ENCODE measurements around the gene STAB1. TPM values are rescaled to one million over a fixed set of nuclear protein-coding genes. Genes with fewer than 3 reads are reported as not detected.
A peak's percentile ranks its signal among the peaks of the same experiment; 100 is the strongest.

STAB1 gene
- total and polyA plus RNA-seq, 2 of the 13 experiments (the other 11 are each of a cell fraction or from before 2014, with no cell fraction given), result 0.09 to 0.34 TPM

- TF ChIP-seq, protein P1, sequence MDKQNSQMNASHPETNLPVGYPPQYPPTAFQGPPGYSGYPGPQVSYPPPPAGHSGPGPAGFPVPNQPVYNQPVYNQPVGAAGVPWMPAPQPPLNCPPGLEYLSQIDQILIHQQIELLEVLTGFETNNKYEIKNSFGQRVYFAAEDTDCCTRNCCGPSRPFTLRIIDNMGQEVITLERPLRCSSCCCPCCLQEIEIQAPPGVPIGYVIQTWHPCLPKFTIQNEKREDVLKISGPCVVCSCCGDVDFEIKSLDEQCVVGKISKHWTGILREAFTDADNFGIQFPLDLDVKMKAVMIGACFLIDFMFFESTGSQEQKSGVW (CRISPR knock-in tag; IDR thresholded peaks at IDR 0.05; ENCODE audit: borderline replicate concordance), result no peak
- TF ChIP-seq TFDP2 (CRISPR knock-in tag; IDR thresholded peaks at IDR 0.05) (peak; percentile 45; the same call in 1 of the 2 replicates), ZNF136 (CRISPR knock-in tag; IDR thresholded peaks at IDR 0.05; ENCODE audit: low read depth) (0 out of 2 replicates have a peak, but pooled peaks have one; percentile 77), ZNF260 (CRISPR knock-in tag; IDR thresholded peaks at IDR 0.05; ENCODE audit: borderline replicate concordance, low read depth) (no peak), CENPBD1 (CRISPR knock-in tag; IDR thresholded peaks at IDR 0.05; ENCODE audit: borderline replicate concordance, low read depth) (no peak), ZNF850 (CRISPR knock-in tag; conservative IDR thresholded peaks at IDR 0.05) (no peak), FLYWCH1 (CRISPR knock-in tag; IDR thresholded peaks at IDR 0.05) (no peak), HMGA1 (CRISPR knock-in tag; conservative IDR thresholded peaks at IDR 0.05) (no peak), SOX13 (IDR thresholded peaks at IDR 0.05) (no peak), SOX13 (CRISPR knock-in tag; conservative IDR thresholded peaks at IDR 0.05 in 1 of 2, IDR thresholded peaks at IDR 0.05 in 1 of 2) (no peak), ZFP36L2 (CRISPR knock-in tag; IDR thresholded peaks at IDR 0.05) (no peak), ZBTB14 (CRISPR knock-in tag; IDR thresholded peaks at IDR 0.05) (peak; percentile 78), ATF7-NPFF (CRISPR knock-in tag; IDR thresholded peaks at IDR 0.05; ENCODE audit: low read depth) (no peak; the same call in 1 of the 2 replicates), SP4 (CRISPR knock-in tag; IDR thresholded peaks at IDR 0.05) (no peak), SALL2 (CRISPR knock-in tag; IDR thresholded peaks at IDR 0.05) (peak; percentile 61; the same call in 1 of the 2 replicates), ZNF20 (CRISPR knock-in tag; IDR thresholded peaks at IDR 0.05) (no peak), GATAD1 (CRISPR knock-in tag; IDR thresholded peaks at IDR 0.05) (no peak), ISL2 (CRISPR knock-in tag; IDR thresholded peaks at IDR 0.05) (0 out of 2 replicates have a peak, but pooled peaks have one; percentile 38), CBX1 (IDR thresholded peaks at IDR 0.05; ENCODE audit: low read depth) (no peak), MEIS2 (CRISPR knock-in tag; IDR thresholded peaks at IDR 0.05) (0 out of 2 replicates have a peak, but pooled peaks have one; percentile 42), ZNF629 (CRISPR knock-in tag; conservative IDR thresholded peaks at IDR 0.05) (peak; percentile 25; the same call in 1 of the 2 replicates)
- TF ChIP-seq, protein P2, sequence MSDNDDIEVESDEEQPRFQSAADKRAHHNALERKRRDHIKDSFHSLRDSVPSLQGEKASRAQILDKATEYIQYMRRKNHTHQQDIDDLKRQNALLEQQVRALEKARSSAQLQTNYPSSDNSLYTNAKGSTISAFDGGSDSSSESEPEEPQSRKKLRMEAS (IDR thresholded peaks at IDR 0.05), result peak; percentile 12; the same call in 1 of the 2 replicates
- TF ChIP-seq, protein P3, sequence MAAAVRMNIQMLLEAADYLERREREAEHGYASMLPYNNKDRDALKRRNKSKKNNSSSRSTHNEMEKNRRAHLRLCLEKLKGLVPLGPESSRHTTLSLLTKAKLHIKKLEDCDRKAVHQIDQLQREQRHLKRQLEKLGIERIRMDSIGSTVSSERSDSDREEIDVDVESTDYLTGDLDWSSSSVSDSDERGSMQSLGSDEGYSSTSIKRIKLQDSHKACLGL (CRISPR knock-in tag; IDR thresholded peaks at IDR 0.05), result peak; percentile 55
- TF ChIP-seq, protein P4, sequence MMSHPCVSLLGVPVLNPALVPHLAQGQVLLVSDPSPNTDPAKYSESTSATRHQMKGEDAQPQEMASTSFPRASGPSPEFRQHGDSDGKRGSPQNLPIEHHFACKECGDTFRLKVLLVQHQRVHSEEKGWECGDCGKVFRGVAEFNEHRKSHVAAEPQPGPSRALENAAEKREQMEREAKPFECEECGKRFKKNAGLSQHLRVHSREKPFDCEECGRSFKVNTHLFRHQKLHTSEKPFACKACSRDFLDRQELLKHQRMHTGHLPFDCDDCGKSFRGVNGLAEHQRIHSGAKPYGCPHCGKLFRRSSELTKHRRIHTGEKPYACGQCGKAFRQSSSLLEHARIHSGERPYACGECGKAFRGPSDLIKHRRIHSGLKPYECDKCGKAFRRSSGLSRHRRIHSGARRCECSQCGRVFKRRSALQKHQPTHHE (CRISPR knock-in tag; IDR thresholded peaks at IDR 0.05; ENCODE audit: borderline replicate concordance), result no peak
These were observed 39.4 kb downstream of the STAB1 start (continued) for GRCh38 chr3:52534281-52535183.

Measured in HepG2 (cell line).